Osteocyte (in vitro differentiated cells): ENCODE measurements around the gene RARB. TPM values are rescaled to one million over a fixed set of nuclear protein-coding genes. Genes with fewer than 3 reads are reported as not detected.
A peak's percentile ranks its signal among the peaks of the same experiment; 100 is the strongest.

Source experiments
- DNase-seq: peaks from one replicate; pipeline ENCODE4 v3.0.0; 2021; ENCODE audit warnings: mixed read lengths; ENCODE audit not compliant: unreplicated experiment; ENCODE audit errors: extremely low spot score
- H3K27ac Mint-ChIP-seq: one replicate; pipeline ENCODE4 v1.8.0; 2021; ENCODE audit warnings: mild to moderate bottlenecking, mixed read lengths; ENCODE audit not compliant: unreplicated experiment
- H3K27me3 Mint-ChIP-seq: one replicate; pipeline ENCODE4 v1.8.0; 2021; ENCODE audit warnings: mixed read lengths; ENCODE audit not compliant: unreplicated experiment
- H3K36me3 Mint-ChIP-seq: one replicate; pipeline ENCODE4 v1.8.0; 2021; ENCODE audit warnings: mixed read lengths; ENCODE audit not compliant: unreplicated experiment
- H3K4me1 Mint-ChIP-seq: one replicate; pipeline ENCODE4 v1.8.0; 2021; ENCODE audit warnings: mixed read lengths; ENCODE audit not compliant: unreplicated experiment
- H3K4me3 Mint-ChIP-seq: one replicate; pipeline ENCODE4 v1.8.0; 2021; ENCODE audit warnings: mild to moderate bottlenecking, moderate library complexity, mixed read lengths; ENCODE audit not compliant: unreplicated experiment
- H3K9me3 Mint-ChIP-seq: one replicate; pipeline ENCODE4 v1.8.0; 2021; ENCODE audit warnings: mixed read lengths; ENCODE audit not compliant: unreplicated experiment
- total RNA-seq: library from RNA; stranded (reverse); gene quantifications from 2 replicates; pipeline ENCODE4 v1.2.1, GENCODE V29; 2021
- TF ChIP-seq, protein P1 (sequence below): fragments of 200-600 bp; sonication (generic); IDR thresholded peaks from 2 replicates; pipeline ENCODE4 v1.5.0; 2021; ENCODE audit warnings: antibody characterized with exemption, mild to moderate bottlenecking, moderate library complexity

Gene RARB
- total RNA-seq, 1 donor from 2014 or later = 4.8 TPM

DNA sequence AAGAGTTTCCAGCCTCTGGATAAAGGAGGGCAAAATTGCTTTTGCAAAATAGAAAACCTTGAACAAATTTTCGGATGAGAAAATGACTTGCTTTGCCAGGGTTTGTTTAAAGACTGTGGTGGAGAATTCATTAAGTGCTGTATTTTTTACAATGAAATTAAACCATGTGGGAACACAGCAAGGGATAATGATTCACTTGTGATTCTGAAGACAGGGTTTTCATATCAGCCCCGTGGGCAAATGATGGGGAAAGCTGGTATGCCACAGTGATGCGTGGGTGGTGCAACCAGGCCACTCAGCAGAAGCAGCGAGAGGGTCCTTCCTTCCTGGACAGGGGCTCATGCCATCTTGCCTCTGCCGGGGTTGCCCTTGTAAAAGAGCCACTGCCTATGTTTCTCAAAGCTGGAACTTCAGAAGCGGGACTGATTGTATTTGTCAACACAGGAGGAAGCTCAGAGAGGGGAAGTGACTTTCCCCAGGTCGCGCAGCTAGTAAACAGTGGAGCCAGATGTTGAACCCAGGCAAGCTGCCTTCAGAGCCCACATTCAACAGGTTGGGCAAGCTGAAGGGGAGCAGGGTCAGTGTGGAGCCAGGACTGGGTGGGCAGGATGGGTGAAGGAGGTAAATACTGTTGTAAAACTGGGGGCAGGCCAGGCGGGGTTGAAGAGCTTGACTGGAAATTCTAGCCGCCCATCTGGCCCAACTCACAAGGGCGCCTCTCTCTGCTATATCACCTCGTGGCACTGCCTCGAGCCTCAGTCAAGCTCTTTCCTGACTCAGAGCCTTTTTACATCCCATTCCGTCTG is 157.5 kb downstream of the RARB start:
- TF ChIP-seq, protein P1, sequence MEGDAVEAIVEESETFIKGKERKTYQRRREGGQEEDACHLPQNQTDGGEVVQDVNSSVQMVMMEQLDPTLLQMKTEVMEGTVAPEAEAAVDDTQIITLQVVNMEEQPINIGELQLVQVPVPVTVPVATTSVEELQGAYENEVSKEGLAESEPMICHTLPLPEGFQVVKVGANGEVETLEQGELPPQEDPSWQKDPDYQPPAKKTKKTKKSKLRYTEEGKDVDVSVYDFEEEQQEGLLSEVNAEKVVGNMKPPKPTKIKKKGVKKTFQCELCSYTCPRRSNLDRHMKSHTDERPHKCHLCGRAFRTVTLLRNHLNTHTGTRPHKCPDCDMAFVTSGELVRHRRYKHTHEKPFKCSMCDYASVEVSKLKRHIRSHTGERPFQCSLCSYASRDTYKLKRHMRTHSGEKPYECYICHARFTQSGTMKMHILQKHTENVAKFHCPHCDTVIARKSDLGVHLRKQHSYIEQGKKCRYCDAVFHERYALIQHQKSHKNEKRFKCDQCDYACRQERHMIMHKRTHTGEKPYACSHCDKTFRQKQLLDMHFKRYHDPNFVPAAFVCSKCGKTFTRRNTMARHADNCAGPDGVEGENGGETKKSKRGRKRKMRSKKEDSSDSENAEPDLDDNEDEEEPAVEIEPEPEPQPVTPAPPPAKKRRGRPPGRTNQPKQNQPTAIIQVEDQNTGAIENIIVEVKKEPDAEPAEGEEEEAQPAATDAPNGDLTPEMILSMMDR = no peak
- Mint-ChIP-seq H3K4me1 (peaks cover 75% of the 10 kb centered on the region), H3K4me3 (no peak overlapping the region), H3K27ac (peak overlapping the region; percentile 85), H3K27me3 (no peaks in the 10 kb centered on the region), H3K9me3 (peaks cover 5% of the 10 kb centered on the region), H3K36me3 (peaks cover 11% of the 10 kb centered on the region)
- DNase-seq = no peak

DNA sequence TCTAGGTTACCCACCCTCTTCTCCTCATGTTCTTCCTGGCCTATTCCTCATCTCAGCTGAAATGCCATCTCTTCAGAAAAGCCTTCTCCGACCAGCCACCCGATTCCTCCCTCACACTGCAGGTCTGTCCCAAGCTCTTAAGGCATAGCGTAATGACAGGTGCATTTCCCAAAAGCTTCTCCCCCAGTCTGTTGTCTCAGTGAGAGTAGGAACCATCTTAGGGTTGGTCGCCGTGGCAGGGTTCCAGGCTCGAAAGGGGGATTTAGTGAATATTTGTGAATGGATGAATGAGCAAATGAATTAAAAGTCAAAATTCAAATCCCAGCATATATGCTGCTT is 158.1 kb downstream of the RARB start:
- Mint-ChIP-seq H3K9me3 (peaks cover 5% of the 10 kb centered on the region), H3K4me1 (peaks cover 74% of the 10 kb centered on the region), H3K36me3 (peaks cover 11% of the 10 kb centered on the region), H3K4me3 (no peak overlapping the region), H3K27ac (peak overlapping the region; percentile 85), H3K27me3 (no peaks in the 10 kb centered on the region)
- no peak for DNase-seq
- TF ChIP-seq, protein P1 = no peak

DNA sequence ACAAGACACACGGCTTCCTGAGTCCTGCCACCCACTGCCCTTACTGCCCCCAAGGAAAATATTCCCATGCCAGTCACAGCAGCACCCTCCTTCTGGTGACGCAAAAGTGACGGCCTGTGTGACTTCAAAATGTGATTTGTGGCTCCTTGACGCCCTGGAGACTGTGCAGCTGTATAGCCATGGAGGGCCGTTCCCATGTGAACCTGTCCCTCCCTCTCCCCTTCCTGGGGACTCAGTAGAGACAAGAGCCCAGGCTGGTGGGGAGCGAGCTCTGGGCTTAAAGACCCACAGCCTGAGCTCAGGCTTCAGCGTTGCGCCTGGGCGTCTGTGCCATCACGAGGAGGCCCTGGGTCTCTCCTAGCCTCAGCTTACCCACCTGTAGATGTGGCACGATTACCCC is 158.5 kb downstream of the RARB start:
- DNase-seq = no peak
- no peaks in the 10 kb centered on the region for H3K27me3 Mint-ChIP-seq
- H3K9me3 Mint-ChIP-seq = peaks cover 5% of the 10 kb centered on the region
- no peak overlapping the region for H3K4me3 Mint-ChIP-seq
- H3K36me3 Mint-ChIP-seq = peaks cover 11% of the 10 kb centered on the region
- TF ChIP-seq, protein P1 = no peak
- H3K4me1 Mint-ChIP-seq = peaks cover 69% of the 10 kb centered on the region
- peak overlapping the region; percentile 85 for H3K27ac Mint-ChIP-seq

DNA sequence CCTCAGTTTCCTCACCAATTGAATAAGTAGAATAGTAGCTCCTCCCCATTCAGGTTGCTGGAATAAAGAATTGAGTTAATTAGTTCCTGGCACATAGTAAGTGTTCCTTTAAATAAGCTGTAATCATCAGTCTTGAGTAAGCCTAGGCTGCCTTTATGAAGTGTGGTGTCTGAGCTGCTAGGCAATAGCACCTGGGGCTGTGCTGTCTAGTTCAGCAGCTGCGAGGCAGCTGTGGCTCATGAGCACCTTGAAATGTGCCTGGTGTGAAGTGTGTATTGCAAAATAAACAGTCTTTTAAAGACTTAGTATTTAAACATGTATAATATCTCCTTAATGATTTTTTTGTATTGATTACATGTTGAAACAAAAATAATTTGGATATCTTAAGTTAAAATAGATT is 159.0 kb downstream of the RARB start:
- no peak overlapping the region for H3K4me3 Mint-ChIP-seq
- H3K27me3 Mint-ChIP-seq = no peaks in the 10 kb centered on the region
- peak overlapping the region; percentile 73 for H3K27ac Mint-ChIP-seq
- TF ChIP-seq, protein P1 = no peak
- no peak for DNase-seq
- peaks cover 7% of the 10 kb centered on the region for H3K36me3 Mint-ChIP-seq
- H3K9me3 Mint-ChIP-seq = peaks cover 5% of the 10 kb centered on the region
- peaks cover 68% of the 10 kb centered on the region for H3K4me1 Mint-ChIP-seq

DNA sequence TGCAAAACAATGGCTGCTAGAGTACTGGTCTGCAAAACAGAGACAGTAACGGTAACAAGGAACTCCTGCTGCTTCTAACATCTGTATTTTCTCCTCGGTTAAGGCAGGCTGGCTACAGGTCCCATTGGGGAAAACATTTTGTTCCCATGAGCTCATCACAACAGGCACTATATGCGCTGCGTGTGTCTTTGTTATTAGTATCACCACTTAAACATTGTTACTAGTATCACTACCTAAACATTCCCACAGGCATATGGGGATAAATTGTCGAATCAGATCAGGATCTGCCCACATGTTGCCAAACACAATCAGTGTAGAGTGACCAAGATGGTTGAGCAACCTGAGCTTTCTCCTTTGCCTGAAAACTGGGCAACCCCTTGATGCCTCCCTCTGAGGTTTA is 159.5 kb downstream of the RARB start:
- H3K27ac Mint-ChIP-seq = peak overlapping the region; percentile 82
- H3K4me1 Mint-ChIP-seq = peaks cover 68% of the 10 kb centered on the region
- H3K9me3 Mint-ChIP-seq = peaks cover 5% of the 10 kb centered on the region
- H3K27me3 Mint-ChIP-seq = no peaks in the 10 kb centered on the region
- peaks cover 5% of the 10 kb centered on the region for H3K36me3 Mint-ChIP-seq
- no peak for DNase-seq
- no peak overlapping the region for H3K4me3 Mint-ChIP-seq
- TF ChIP-seq, protein P1 = no peak
